Cardiac muscle cell (in vitro differentiated cells and primary cell): ENCODE data around the gene SIRPD. TPM values are rescaled to one million over a fixed set of nuclear protein-coding genes. Genes with fewer than 3 reads are reported as not detected.
"Not testable (repeated sequence)": the region's sequence is repeated elsewhere in the genome, so short reads cannot be mapped to it uniquely, and the experiment has no call there.

Experiments used
- DNase-seq, 2 donors: peaks; one replicate each; pipeline versions ENCODE4 v3.0.0 to v3.0.0-alpha.2; 2010 to 2017; ENCODE audit warnings: low read depth in 1 of 2, low spot score in 1 of 2
- H3K27ac ChIP-seq: fragments of 200-600 bp; sonication (generic); 2 replicates; pipeline ENCODE4 v1.5.1; 2016
- H3K27me3 ChIP-seq: fragments of 200-600 bp; sonication (generic); 2 replicates; pipeline ENCODE4 v1.6.0; 2016; ENCODE audit warnings: control low read depth
- H3K36me3 ChIP-seq: fragments of 200-600 bp; sonication (generic); 2 replicates; pipeline ENCODE4 v1.5.1; 2016; ENCODE audit warnings: control low read depth
- H3K4me1 ChIP-seq: fragments of 200-600 bp; sonication (generic); 2 replicates; pipeline ENCODE4 v1.8.1; 2017; ENCODE audit warnings: low read depth, mild to moderate bottlenecking, mixed run types
- H3K4me3 ChIP-seq: fragments of 200-600 bp; sonication (generic); 2 replicates; pipeline ENCODE4 v1.5.1; 2016; ENCODE audit warnings: mild to moderate bottlenecking
- H3K9me3 ChIP-seq: fragments of 200-600 bp; sonication (generic); 2 replicates; pipeline ENCODE4 v1.5.1; 2017; ENCODE audit warnings: low read depth, mild to moderate bottlenecking, control low read depth
- CTCF ChIP-seq: IDR thresholded peaks from 2 replicates; pipeline ENCODE4 v1.5.1; 2012; ENCODE audit warnings: low read depth, mild to moderate bottlenecking, low read length
- polyA plus RNA-seq: library from polyadenylated mRNA; unstranded; fragments of >200 nt; fragmentation: Nextera tagmentation; extraction: Ambion mirVana; gene quantifications from 2 replicates; pipeline ENCODE4 v1.2.1, GENCODE V29; 2016
- total RNA-seq: library from RNA; depleted of rRNA; stranded (reverse); fragments of >200 nt; gene quantifications from 2 replicates; pipeline ENCODE4 v1.2.3, GENCODE V29; 2016

The SIRPD gene
- total and polyA plus RNA-seq, 2 experiments from 2014 or later: not detected

DNA sequence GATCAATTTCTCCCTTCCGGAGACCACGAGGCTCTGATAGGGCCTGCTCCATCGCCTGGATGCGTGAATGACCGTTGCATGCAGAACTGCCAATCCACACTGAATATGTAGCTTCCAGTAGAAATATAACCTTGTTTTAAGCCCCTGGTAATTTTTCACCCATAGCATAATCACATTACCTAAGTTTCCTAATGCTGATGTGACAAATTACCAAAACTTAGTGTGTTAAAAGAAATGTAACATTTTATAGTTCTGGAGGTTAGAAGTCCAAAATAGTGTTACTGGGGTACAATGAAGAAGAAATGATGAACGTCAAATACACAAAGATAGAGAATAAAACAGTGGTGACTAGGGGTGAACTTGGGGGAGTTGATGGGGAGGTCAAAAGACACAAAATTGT is 22.0 kb upstream of the SIRPD start:
- H3K4me1 ChIP-seq: no peaks in the 10 kb centered on the region
- H3K27me3 ChIP-seq: no peaks in the 10 kb centered on the region
- DNase-seq: no peak
- no peak overlapping the region for H3K27ac ChIP-seq
- H3K36me3 ChIP-seq: no peaks in the 10 kb centered on the region
- TF ChIP-seq CTCF: no peak
- H3K4me3 ChIP-seq: no peak overlapping the region
- no peaks in the 10 kb centered on the region for H3K9me3 ChIP-seq

- no peaks in the 10 kb centered on the region for H3K9me3 ChIP-seq
- no peak overlapping the region for H3K27ac ChIP-seq
- DNase-seq: no peak
- no peaks in the 10 kb centered on the region for H3K4me1 ChIP-seq
- H3K36me3 ChIP-seq: no peaks in the 10 kb centered on the region
- H3K27me3 ChIP-seq: no peaks in the 10 kb centered on the region
- H3K4me3 ChIP-seq: no peak overlapping the region
- no peak for TF ChIP-seq CTCF
Observed at GRCh38 chr20:1577906-1578305, 20.4 kb upstream of the SIRPD start.

DNA sequence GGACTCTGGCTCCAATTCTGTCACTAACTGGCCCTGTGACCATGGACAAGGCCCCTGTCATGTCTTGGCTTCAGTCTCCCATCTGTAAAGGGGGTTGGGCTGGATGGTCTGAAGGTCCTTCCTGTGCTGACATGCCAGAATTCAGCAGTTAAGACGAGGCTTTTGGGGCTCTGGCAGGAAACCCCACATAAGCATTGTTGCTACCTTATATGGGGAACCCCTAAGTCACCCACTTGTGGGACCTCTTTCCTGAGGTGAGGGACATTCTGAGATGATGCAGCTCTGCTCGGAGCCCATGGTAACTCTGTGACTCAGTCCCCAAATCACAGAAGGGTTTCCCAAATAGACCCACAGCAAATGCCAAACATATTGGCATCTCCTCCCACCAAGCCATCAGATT is 19.8 kb upstream of the SIRPD start:
- not testable (repeated sequence) for DNase-seq, H3K27ac ChIP-seq, H3K9me3 ChIP-seq, H3K27me3 ChIP-seq, H3K36me3 ChIP-seq, H3K4me1 ChIP-seq, H3K4me3 ChIP-seq

DNA sequence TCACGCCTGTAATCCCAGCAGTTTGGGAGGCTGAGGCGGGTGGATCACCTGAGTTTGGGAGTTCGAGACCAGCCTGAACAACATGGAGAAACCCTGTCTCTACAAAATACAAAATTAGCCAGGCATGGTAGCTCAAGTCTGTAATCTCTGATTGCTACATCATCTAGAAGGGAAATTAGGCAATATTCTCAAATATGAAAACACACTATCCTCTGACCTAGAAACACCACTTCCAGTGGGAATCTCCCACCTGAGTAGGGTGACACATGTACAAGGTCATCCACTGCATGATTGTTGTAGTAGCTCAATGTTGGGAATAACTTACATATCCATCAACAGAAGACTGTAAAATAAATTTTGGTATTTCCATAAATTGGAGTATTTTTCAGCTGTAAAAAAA is 19.1 kb upstream of the SIRPD start:
- Histone ChIP-seq H3K9me3 (no peaks in the 10 kb centered on the region), H3K36me3 (no peaks in the 10 kb centered on the region), H3K4me3 (no peak overlapping the region), H3K4me1 (no peaks in the 10 kb centered on the region), H3K27ac (no peak overlapping the region), H3K27me3 (no peaks in the 10 kb centered on the region)
- TF ChIP-seq CTCF: no peak
- no peak for DNase-seq

GRCh38 chr20:1576003-1576402 is 18.5 kb upstream of the SIRPD start:
- not testable (repeated sequence) for H3K36me3 ChIP-seq, H3K27ac ChIP-seq, H3K4me3 ChIP-seq, H3K4me1 ChIP-seq, H3K27me3 ChIP-seq, DNase-seq, H3K9me3 ChIP-seq

DNA sequence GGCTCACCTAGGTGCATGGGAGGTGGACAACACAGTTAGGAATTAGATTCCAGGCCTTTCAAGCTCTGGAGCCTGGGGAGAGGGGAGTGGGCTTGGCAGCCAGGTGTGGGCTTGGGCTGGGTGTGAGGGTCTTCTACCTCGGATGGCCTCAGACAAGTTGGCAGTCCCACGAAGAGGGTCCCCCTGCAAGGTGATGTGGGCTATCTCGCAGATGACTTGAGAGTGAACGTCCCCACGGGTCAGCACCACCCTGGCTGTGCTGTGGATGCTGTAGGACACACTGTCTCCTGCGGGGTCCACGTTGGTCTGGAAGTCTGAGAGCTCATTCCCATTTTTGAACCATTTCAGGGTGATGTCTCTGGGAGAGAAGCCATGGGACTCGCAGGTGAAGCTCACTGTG is 14.1 kb upstream of the SIRPD start:
- not testable (repeated sequence) for H3K27me3 ChIP-seq, H3K4me3 ChIP-seq, H3K9me3 ChIP-seq, H3K36me3 ChIP-seq, DNase-seq, H3K4me1 ChIP-seq, H3K27ac ChIP-seq

GRCh38 chr20:1569415-1569881 is 11.9 kb upstream of the SIRPD start:
- H3K36me3 ChIP-seq: no peaks in the 10 kb centered on the region
- no peaks in the 10 kb centered on the region for H3K27me3 ChIP-seq
- no peak for TF ChIP-seq CTCF
- H3K9me3 ChIP-seq: no peaks in the 10 kb centered on the region
- no peaks in the 10 kb centered on the region for H3K4me1 ChIP-seq
- H3K27ac ChIP-seq: no peak overlapping the region
- no peak overlapping the region for H3K4me3 ChIP-seq
- DNase-seq: peak in 1 of 2 donors; percentile 5
